Neural cell (in vitro differentiated cells): ENCODE data around the gene OR52E1.

Experiments
- CTCF ChIP-seq: fragments of 450-650 bp; IDR thresholded peaks from 2 replicates; pipeline ENCODE4 v1.5.1; 2014; ENCODE audit warnings: antibody characterized with exemption, mild to moderate bottlenecking, moderate library complexity; ENCODE audit not compliant: poor library complexity, severe bottlenecking
- EP300 ChIP-seq: fragments of 450-650 bp; conservative IDR thresholded peaks from 2 replicates; pipeline ENCODE4 v1.6.1; 2014; ENCODE audit warnings: antibody characterized with exemption, mild to moderate bottlenecking, moderate library complexity; ENCODE audit not compliant: poor library complexity, severe bottlenecking
- EZH2 ChIP-seq: fragments of 200-600, 300-800 bp; shearing (Covaris generic), sonication (generic); IDR thresholded peaks from 2 replicates; pipeline ENCODE4 v1.6.1; 2014; ENCODE audit warnings: antibody characterized with exemption, low read length, borderline replicate concordance, mild to moderate bottlenecking; ENCODE audit not compliant: insufficient read depth, poor library complexity, severe bottlenecking
- MXI1 ChIP-seq: fragments of 450-650 bp; conservative IDR thresholded peaks from 2 replicates; pipeline ENCODE4 v1.6.1; 2014; ENCODE audit warnings: antibody characterized with exemption, mild to moderate bottlenecking; ENCODE audit not compliant: poor library complexity, severe bottlenecking
- POLR2AphosphoS5 ChIP-seq: IDR thresholded peaks from 2 replicates; pipeline ENCODE4 v1.6.1; 2012
- RAD21 ChIP-seq: fragments of 450-650 bp; conservative IDR thresholded peaks from 2 replicates; pipeline ENCODE4 v1.6.1; 2014; ENCODE audit warnings: antibody characterized with exemption, mild to moderate bottlenecking, moderate library complexity
- REST ChIP-seq: IDR thresholded peaks from 2 replicates; pipeline ENCODE4 v1.6.1; 2012; ENCODE audit warnings: borderline replicate concordance
- SMC3 ChIP-seq: fragments of 450-650 bp; conservative IDR thresholded peaks from 2 replicates; pipeline ENCODE4 v1.6.1; 2014; ENCODE audit warnings: antibody characterized with exemption, mild to moderate bottlenecking, moderate library complexity; ENCODE audit not compliant: poor library complexity
- TAF1 ChIP-seq: IDR thresholded peaks from 2 replicates; pipeline ENCODE4 v1.6.1; 2012; ENCODE audit warnings: low read depth

- no peak for TF ChIP-seq SMC3
- no peak for TF ChIP-seq CTCF
- TF ChIP-seq POLR2AphosphoS5, result no peak
- TF ChIP-seq TAF1, result no peak
- TF ChIP-seq RAD21, result no peak
- TF ChIP-seq EP300, result no peak
- TF ChIP-seq REST, result no peak
- TF ChIP-seq MXI1, result no peak
- TF ChIP-seq EZH2, result no peak
Measured at GRCh38 chr11:5038341-5038740, 31.0 kb upstream of the OR52E1 start.
